Measurements from ENCODE around the gene ST6GALNAC6. TPM values are rescaled to one million over a fixed set of nuclear protein-coding genes. Genes with fewer than 3 reads are reported as not detected.

Gene ST6GALNAC6
- total and polyA plus RNA-seq, 10 of the 15 experiments (the other 5 are each of a cell fraction or from before 2014, with no cell fraction given): 0.40 to 27.0 (median 16.8) TPM

DNA sequence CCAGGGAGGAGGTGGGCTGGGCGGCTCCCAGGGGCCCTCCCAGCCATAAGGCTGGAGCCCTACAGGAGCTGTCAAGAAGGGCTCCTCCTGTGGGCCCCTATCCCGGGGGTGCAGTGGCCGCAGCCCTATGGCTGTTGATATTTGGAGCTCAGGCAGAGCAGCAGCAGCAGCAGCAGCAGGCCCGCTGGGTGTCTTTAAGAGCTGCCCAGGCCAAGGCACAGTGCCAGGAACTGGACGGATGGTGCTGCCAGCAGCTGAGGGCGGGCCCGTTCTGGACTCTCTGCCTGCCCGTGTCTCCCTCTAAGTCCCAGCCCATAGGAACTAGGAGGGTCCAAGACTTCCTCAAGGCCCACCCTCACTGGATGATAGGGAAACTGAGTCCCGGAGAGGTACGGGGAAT lies 25.5 kb downstream of the ST6GALNAC6 start:
- Histone ChIP-seq H3K4me3 (no peak overlapping the region), H3K27ac (ENCODE audit: control insufficient read depth, insufficient read depth) (no peak overlapping the region), H4K20me1 (ENCODE audit: control insufficient read depth, insufficient read depth) (no peaks in the 10 kb centered on the region), H3K4me1 (ENCODE audit: control insufficient read depth, insufficient read depth, low read length) (peaks cover 1% of the 10 kb centered on the region; the same call in 1 of the 2 replicates), H3K36me3 (ENCODE audit: control insufficient read depth in 2 of 2, insufficient read depth in 2 of 2, low read length in 1 of 2) (no peaks in the 10 kb centered on the region), H3K9ac (ENCODE audit: control insufficient read depth, insufficient read depth, low read length) (no peak overlapping the region), H2AFZ (ENCODE audit: control insufficient read depth, low read depth, low read length) (no peak overlapping the region), H3K79me2 (ENCODE audit: control insufficient read depth, insufficient read depth, low read length) (no peaks in the 10 kb centered on the region), H3K9me3 (replicated peaks; ENCODE audit: control insufficient read depth, insufficient read depth, low read length) (no peaks in the 10 kb centered on the region), H3K27me3 (replicated peaks in 1 of 2; ENCODE audit: control insufficient read depth in 2 of 2, insufficient read depth in 2 of 2, low read length in 1 of 2) (no peaks in the 10 kb centered on the region; a peak in 1 of 4 replicates), H3K4me2 (ENCODE audit: control insufficient read depth, insufficient read depth) (no peak overlapping the region)
- intact Hi-C loops (cut with micrococcal nuclease; ENCODE audit: unreplicated experiment): no loop called here
- FAIRE-seq (no peak), ATAC-seq (no peak), DNase-seq (ENCODE audit: low read depth, low spot score) (no peak)
- POLR2A ChIA-PET: no interaction called here
- WGBS (ENCODE audit: insufficient coverage, insufficient replicate concordance, low lambda C conversion rate, missing lambda C conversion rate): 75% methylated on average over 10 of the region's 10 CpGs
- SMC1A ChIA-PET (ENCODE audit: uncharacterized antibody, unreplicated experiment): interaction anchor here (0.8 kb wide), 1 partner anchor 48 kb away, joined by 4 read pairs; no protein-coding TSS in a partner anchor
- no TSS peak for BruUV-seq (replicated peaks)
- TF ChIP-seq, protein P1, sequence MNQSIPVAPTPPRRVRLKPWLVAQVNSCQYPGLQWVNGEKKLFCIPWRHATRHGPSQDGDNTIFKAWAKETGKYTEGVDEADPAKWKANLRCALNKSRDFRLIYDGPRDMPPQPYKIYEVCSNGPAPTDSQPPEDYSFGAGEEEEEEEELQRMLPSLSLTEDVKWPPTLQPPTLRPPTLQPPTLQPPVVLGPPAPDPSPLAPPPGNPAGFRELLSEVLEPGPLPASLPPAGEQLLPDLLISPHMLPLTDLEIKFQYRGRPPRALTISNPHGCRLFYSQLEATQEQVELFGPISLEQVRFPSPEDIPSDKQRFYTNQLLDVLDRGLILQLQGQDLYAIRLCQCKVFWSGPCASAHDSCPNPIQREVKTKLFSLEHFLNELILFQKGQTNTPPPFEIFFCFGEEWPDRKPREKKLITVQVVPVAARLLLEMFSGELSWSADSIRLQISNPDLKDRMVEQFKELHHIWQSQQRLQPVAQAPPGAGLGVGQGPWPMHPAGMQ (IDR thresholded peaks at IDR 0.05; ENCODE audit: borderline replicate concordance): no peak
- no peak for TF ChIP-seq ZNF622 (IDR thresholded peaks at IDR 0.05)
- no peak for TF ChIP-seq MYB (IDR thresholded peaks at IDR 0.05; ENCODE audit: borderline replicate concordance, low read depth, low read length)
- no peak for TF ChIP-seq NFYB (IDR thresholded peaks at IDR 0.05; ENCODE audit: insufficient read depth, low read depth, low read length)
- TF ChIP-seq POLR2A (IDR thresholded peaks at IDR 0.05; ENCODE audit: low read depth, low read length): no peak
- TF ChIP-seq TCF3 (IDR thresholded peaks at IDR 0.05; ENCODE audit: borderline replicate concordance, insufficient read depth, low read depth, low read length): no peak
- TF ChIP-seq BRCA1 (IDR thresholded peaks at IDR 0.05; ENCODE audit: low read depth, low read length): no peak
- TF ChIP-seq KAT2A (conservative IDR thresholded peaks at IDR 0.05; ENCODE audit: control insufficient read depth, low read depth, low read length): no peak
- TF ChIP-seq TCF12 (IDR thresholded peaks at IDR 0.05; ENCODE audit: low read depth, low read length): no peak
- TF ChIP-seq RFX5 (IDR thresholded peaks at IDR 0.05; ENCODE audit: low read depth, low read length): no peak
- TF ChIP-seq, protein P2, sequence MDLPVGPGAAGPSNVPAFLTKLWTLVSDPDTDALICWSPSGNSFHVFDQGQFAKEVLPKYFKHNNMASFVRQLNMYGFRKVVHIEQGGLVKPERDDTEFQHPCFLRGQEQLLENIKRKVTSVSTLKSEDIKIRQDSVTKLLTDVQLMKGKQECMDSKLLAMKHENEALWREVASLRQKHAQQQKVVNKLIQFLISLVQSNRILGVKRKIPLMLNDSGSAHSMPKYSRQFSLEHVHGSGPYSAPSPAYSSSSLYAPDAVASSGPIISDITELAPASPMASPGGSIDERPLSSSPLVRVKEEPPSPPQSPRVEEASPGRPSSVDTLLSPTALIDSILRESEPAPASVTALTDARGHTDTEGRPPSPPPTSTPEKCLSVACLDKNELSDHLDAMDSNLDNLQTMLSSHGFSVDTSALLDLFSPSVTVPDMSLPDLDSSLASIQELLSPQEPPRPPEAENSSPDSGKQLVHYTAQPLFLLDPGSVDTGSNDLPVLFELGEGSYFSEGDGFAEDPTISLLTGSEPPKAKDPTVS (IDR thresholded peaks at IDR 0.05; ENCODE audit: low read depth, low read length): no peak
- TF ChIP-seq NR2F1 (conservative IDR thresholded peaks at IDR 0.05): no peak
- TF ChIP-seq, protein P3, sequence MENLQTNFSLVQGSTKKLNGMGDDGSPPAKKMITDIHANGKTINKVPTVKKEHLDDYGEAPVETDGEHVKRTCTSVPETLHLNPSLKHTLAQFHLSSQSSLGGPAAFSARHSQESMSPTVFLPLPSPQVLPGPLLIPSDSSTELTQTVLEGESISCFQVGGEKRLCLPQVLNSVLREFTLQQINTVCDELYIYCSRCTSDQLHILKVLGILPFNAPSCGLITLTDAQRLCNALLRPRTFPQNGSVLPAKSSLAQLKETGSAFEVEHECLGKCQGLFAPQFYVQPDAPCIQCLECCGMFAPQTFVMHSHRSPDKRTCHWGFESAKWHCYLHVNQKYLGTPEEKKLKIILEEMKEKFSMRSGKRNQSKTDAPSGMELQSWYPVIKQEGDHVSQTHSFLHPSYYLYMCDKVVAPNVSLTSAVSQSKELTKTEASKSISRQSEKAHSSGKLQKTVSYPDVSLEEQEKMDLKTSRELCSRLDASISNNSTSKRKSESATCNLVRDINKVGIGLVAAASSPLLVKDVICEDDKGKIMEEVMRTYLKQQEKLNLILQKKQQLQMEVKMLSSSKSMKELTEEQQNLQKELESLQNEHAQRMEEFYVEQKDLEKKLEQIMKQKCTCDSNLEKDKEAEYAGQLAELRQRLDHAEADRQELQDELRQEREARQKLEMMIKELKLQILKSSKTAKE (IDR thresholded peaks at IDR 0.05; ENCODE audit: low read depth, poor library complexity, severe bottlenecking): no peak
- no peak for TF ChIP-seq ASH2L (IDR thresholded peaks at IDR 0.05; ENCODE audit: borderline replicate concordance, low read depth)
- no peak for TF ChIP-seq CHD2 (IDR thresholded peaks at IDR 0.05; ENCODE audit: borderline replicate concordance, low read depth, low read length)
- no peak for TF ChIP-seq YBX1 (IDR thresholded peaks at IDR 0.05)
- TF ChIP-seq, protein P4, sequence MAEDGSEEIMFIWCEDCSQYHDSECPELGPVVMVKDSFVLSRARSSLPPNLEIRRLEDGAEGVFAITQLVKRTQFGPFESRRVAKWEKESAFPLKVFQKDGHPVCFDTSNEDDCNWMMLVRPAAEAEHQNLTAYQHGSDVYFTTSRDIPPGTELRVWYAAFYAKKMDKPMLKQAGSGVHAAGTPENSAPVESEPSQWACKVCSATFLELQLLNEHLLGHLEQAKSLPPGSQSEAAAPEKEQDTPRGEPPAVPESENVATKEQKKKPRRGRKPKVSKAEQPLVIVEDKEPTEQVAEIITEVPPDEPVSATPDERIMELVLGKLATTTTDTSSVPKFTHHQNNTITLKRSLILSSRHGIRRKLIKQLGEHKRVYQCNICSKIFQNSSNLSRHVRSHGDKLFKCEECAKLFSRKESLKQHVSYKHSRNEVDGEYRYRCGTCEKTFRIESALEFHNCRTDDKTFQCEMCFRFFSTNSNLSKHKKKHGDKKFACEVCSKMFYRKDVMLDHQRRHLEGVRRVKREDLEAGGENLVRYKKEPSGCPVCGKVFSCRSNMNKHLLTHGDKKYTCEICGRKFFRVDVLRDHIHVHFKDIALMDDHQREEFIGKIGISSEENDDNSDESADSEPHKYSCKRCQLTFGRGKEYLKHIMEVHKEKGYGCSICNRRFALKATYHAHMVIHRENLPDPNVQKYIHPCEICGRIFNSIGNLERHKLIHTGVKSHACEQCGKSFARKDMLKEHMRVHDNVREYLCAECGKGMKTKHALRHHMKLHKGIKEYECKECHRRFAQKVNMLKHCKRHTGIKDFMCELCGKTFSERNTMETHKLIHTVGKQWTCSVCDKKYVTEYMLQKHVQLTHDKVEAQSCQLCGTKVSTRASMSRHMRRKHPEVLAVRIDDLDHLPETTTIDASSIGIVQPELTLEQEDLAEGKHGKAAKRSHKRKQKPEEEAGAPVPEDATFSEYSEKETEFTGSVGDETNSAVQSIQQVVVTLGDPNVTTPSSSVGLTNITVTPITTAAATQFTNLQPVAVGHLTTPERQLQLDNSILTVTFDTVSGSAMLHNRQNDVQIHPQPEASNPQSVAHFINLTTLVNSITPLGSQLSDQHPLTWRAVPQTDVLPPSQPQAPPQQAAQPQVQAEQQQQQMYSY (CRISPR knock-in tag; IDR thresholded peaks at IDR 0.05): no peak
- CTCF ChIA-PET: interaction anchor here (0.8 to 1.0 kb wide), 3 partner anchors 47 to 139 kb away, joined by 3 to 6 read pairs (median 3); partner anchors contain the start of gene TOR2A
- RAD21 ChIA-PET (ENCODE audit: unreplicated experiment): interaction anchor here (0.6 to 1.4 kb wide), 3 partner anchors 43 to 139 kb away, joined by 3 to 7 read pairs (median 4); partner anchors contain the start of genes ST6GALNAC4 and TOR2A
- in situ Hi-C loops (cut with MboI): no loop called here

Measured in GM12878 (cell line).